GM19023 (cell line): Measurements from ENCODE around the gene CDC123.
"Not testable (repeated sequence)": the region's sequence is repeated elsewhere in the genome, so short reads cannot be mapped to it uniquely, and the experiment has no call there.

Experiments
- ATAC-seq: cut with Tn5 transposase; IDR thresholded peaks from one replicate; pipeline ENCODE4 v1.9.1; 2021; ENCODE audit warnings: mild to moderate bottlenecking, moderate library complexity; ENCODE audit not compliant: unreplicated experiment

The CDC123 gene

GRCh38 chr10:12234687-12235086 is 38.7 kb downstream of the CDC123 start:
- ATAC-seq, result not testable (repeated sequence)

- ATAC-seq, result no peak
These were observed 39.2 kb downstream of the CDC123 start for GRCh38 chr10:12235116-12235694.

- ATAC-seq, result no peak
These were observed 39.8 kb downstream of the CDC123 start for GRCh38 chr10:12235796-12236195.

GRCh38 chr10:12237265-12238220 is 41.6 kb downstream of the CDC123 start:
- ATAC-seq, result no peak

- no peak for ATAC-seq
These were observed 42.8 kb downstream of the CDC123 start for GRCh38 chr10:12238821-12239220.

GRCh38 chr10:12241810-12242529 is 46.0 kb downstream of the CDC123 start:
- ATAC-seq, result peak; percentile 69

- ATAC-seq, result no peak
These were observed 48.1 kb downstream of the CDC123 start for GRCh38 chr10:12243864-12244620.

- no peak for ATAC-seq
These were observed 54.2 kb downstream of the CDC123 start for GRCh38 chr10:12250181-12250580.

GRCh38 chr10:12250702-12251101 is 54.7 kb downstream of the CDC123 start:
- ATAC-seq, result not testable (repeated sequence)

GRCh38 chr10:12251581-12251980 is 55.6 kb downstream of the CDC123 start:
- ATAC-seq, result no peak

GRCh38 chr10:12252882-12253546 is 57.0 kb downstream of the CDC123 start:
- peak; percentile 74 for ATAC-seq

- no peak for ATAC-seq
These were observed 59.1 kb downstream of the CDC123 start for GRCh38 chr10:12255048-12255447.

- no peak for ATAC-seq
These were observed 64.0 kb downstream of the CDC123 start for GRCh38 chr10:12259988-12260387.

GRCh38 chr10:12262278-12262981 is 66.4 kb downstream of the CDC123 start:
- ATAC-seq, result no peak

- ATAC-seq, result peak; percentile 89
These were observed 68.4 kb downstream of the CDC123 start for GRCh38 chr10:12264204-12264940.

- no peak for ATAC-seq
These were observed 73.1 kb downstream of the CDC123 start for GRCh38 chr10:12269056-12269455.

- no peak for ATAC-seq
These were observed 75.2 kb downstream of the CDC123 start for GRCh38 chr10:12271210-12271540.

- not testable (repeated sequence) for ATAC-seq
These were observed 81.9 kb downstream of the CDC123 start for GRCh38 chr10:12277862-12278261.

- ATAC-seq, result no peak
These were observed 83.3 kb downstream of the CDC123 start for GRCh38 chr10:12279281-12279680.
